Progenitor cell of endocrine pancreas (in vitro differentiated cells): ENCODE results near the gene PHOSPHO2. TPM values are rescaled to one million over a fixed set of nuclear protein-coding genes. Genes with fewer than 3 reads are reported as not detected.

ENCODE experiments used
- DNase-seq: peaks from one replicate; pipeline ENCODE4 v3.0.0; 2021; ENCODE audit warnings: low spot score; ENCODE audit not compliant: unreplicated experiment
- H3K27ac Mint-ChIP-seq: 2 replicates; pipeline ENCODE4 v1.8.0; 2021; ENCODE audit warnings: mild to moderate bottlenecking, moderate library complexity, mixed read lengths
- H3K27me3 Mint-ChIP-seq: 2 replicates; pipeline ENCODE4 v1.8.0; 2021; ENCODE audit warnings: mixed read lengths
- H3K36me3 Mint-ChIP-seq: 2 replicates; pipeline ENCODE4 v1.8.0; 2022; ENCODE audit warnings: mixed read lengths; ENCODE audit not compliant: insufficient read depth
- H3K4me1 Mint-ChIP-seq: 2 replicates; pipeline ENCODE4 v1.8.0; 2021; ENCODE audit warnings: low read depth, mixed read lengths
- H3K4me3 Mint-ChIP-seq: 2 replicates; pipeline ENCODE4 v1.8.0; 2021; ENCODE audit warnings: low read depth, mild to moderate bottlenecking, moderate library complexity, mixed read lengths
- H3K9me3 Mint-ChIP-seq: 2 replicates; pipeline ENCODE4 v1.8.0; 2021; ENCODE audit warnings: low read depth, mixed read lengths
- total RNA-seq: library from RNA; stranded (reverse); gene quantifications from 2 replicates; pipeline ENCODE4 v1.2.1, GENCODE V29; 2021
- TF ChIP-seq, protein P1 (sequence below): fragments of 200-600 bp; sonication (generic); IDR thresholded peaks from one replicate; pipeline ENCODE4 v1.5.0; 2021; ENCODE audit warnings: antibody characterized with exemption, mild to moderate bottlenecking; ENCODE audit not compliant: unreplicated experiment

Gene PHOSPHO2
- total RNA-seq, 1 donor from 2014 or later: 17.3 TPM

DNA sequence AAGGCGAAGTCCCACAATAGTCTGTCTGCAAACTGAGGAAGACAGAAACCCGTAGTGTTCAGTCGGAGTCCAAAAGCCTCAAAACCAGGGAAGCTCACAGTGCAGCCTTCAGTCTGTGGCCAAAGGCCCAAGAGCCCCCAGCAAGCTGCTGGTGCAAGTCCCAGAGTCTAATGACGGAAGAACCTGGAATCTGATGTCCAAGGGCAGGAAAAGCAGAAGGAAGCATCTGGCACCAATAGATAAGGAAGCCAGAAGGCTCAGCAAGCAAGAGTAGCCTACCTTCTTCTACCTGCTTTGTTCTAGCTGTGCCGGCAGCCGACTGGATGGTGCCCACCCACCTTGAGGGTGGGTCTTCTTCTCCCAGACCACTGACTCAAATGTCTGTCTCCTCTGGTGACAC is 21.9 kb upstream of the PHOSPHO2 start:
- DNase-seq: no peak
- H3K27ac Mint-ChIP-seq: no peak overlapping the region
- H3K36me3 Mint-ChIP-seq: no peaks in the 10 kb centered on the region
- H3K9me3 Mint-ChIP-seq: no peaks in the 10 kb centered on the region
- H3K4me1 Mint-ChIP-seq: peaks cover 6% of the 10 kb centered on the region
- H3K4me3 Mint-ChIP-seq: no peak overlapping the region
- TF ChIP-seq, protein P1, sequence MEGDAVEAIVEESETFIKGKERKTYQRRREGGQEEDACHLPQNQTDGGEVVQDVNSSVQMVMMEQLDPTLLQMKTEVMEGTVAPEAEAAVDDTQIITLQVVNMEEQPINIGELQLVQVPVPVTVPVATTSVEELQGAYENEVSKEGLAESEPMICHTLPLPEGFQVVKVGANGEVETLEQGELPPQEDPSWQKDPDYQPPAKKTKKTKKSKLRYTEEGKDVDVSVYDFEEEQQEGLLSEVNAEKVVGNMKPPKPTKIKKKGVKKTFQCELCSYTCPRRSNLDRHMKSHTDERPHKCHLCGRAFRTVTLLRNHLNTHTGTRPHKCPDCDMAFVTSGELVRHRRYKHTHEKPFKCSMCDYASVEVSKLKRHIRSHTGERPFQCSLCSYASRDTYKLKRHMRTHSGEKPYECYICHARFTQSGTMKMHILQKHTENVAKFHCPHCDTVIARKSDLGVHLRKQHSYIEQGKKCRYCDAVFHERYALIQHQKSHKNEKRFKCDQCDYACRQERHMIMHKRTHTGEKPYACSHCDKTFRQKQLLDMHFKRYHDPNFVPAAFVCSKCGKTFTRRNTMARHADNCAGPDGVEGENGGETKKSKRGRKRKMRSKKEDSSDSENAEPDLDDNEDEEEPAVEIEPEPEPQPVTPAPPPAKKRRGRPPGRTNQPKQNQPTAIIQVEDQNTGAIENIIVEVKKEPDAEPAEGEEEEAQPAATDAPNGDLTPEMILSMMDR: no peak
- no peaks in the 10 kb centered on the region for H3K27me3 Mint-ChIP-seq

DNA sequence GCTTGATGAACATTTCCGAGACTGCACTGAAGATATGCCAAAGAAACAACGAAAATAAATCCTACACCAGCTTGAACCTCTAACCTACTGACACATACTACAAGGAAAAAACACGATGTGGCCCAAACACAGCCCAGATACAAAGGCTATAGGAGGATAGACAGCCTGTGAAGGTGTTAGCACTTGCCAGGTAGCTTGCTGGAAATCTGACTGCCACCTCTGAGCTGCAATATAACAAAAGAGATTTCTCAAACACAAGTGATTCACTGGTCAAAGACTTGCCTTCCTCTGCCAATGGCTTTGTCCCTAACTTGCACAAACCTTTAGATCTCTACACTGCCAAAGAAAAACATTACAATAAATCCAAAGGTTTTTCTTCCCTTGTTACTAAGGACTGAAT is 21.2 kb upstream of the PHOSPHO2 start:
- H3K27me3 Mint-ChIP-seq: no peaks in the 10 kb centered on the region
- TF ChIP-seq, protein P1: no peak
- no peak for DNase-seq
- no peak overlapping the region for H3K4me3 Mint-ChIP-seq
- no peaks in the 10 kb centered on the region for H3K9me3 Mint-ChIP-seq
- H3K36me3 Mint-ChIP-seq: no peaks in the 10 kb centered on the region
- peaks cover 4% of the 10 kb centered on the region for H3K4me1 Mint-ChIP-seq
- no peak overlapping the region for H3K27ac Mint-ChIP-seq

DNA sequence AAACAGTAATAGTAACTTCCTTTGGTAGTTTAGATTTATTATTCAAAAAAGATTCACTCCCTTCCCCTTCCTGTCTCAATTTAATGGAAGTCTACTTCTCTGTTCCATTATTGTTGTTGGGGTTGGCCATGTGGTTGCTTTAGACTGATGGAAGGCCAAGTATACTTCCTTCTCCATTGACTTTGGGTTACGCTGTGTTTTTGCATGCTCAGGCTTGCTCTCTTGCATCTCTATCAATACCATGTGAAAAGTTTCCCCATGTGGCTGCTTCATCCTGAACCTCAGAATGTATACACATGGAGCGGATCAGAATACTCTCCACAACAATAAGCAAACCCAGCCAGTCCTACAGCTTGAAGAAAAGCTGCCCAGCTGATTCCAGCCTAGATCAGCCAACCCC is 20.3 kb upstream of the PHOSPHO2 start:
- TF ChIP-seq, protein P1: no peak
- no peak for DNase-seq
- Mint-ChIP-seq H3K27me3 (no peaks in the 10 kb centered on the region), H3K4me1 (no peaks in the 10 kb centered on the region), H3K9me3 (no peaks in the 10 kb centered on the region), H3K27ac (no peak overlapping the region), H3K4me3 (no peak overlapping the region), H3K36me3 (no peaks in the 10 kb centered on the region)

DNA sequence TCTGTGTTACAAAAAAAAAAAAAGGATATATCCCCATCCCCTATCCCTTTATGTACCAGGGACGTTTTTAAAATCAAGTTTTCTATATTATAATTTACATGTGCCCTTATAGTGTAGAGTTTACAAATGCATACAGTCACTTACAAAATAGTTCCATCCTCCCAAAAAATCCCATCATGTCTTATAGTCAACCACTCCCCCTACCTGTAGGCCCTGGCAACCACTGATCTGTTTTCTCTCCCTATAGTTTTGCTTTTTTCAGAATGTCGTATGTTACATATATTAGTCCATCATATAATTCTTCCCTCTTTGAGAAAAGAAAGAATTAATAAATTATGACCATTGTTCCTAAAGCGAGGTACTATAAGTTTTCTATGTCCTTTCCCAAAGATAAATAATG is 17.9 kb upstream of the PHOSPHO2 start:
- Mint-ChIP-seq H3K27me3 (no peaks in the 10 kb centered on the region), H3K4me3 (no peak overlapping the region), H3K27ac (no peak overlapping the region), H3K4me1 (no peaks in the 10 kb centered on the region), H3K9me3 (peaks cover 3% of the 10 kb centered on the region), H3K36me3 (peaks cover 2% of the 10 kb centered on the region)
- TF ChIP-seq, protein P1: peak; percentile 17
- no peak for DNase-seq

DNA sequence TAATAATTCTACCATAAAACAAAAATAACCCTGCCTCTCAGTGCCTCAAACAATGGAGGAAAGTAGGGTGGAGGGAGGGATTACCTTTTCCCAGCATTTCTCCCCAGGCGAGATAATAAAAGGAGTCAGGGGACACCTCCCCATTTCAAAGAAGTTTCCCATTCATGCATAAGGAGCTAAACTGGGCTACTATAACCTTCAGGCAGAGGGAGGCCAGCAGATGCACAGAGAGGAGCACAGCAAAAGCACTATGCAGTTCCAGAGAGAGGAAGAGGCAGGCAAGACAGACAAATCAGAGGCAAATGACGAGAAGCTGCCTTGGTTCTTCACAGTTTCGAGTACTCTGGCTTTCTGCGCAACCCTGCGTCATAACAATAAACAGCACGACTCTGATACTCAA is 17.4 kb upstream of the PHOSPHO2 start:
- H3K27me3 Mint-ChIP-seq: no peaks in the 10 kb centered on the region
- no peak overlapping the region for H3K27ac Mint-ChIP-seq
- TF ChIP-seq, protein P1: no peak
- H3K4me1 Mint-ChIP-seq: no peaks in the 10 kb centered on the region
- DNase-seq: no peak
- no peak overlapping the region for H3K4me3 Mint-ChIP-seq
- H3K9me3 Mint-ChIP-seq: peaks cover 3% of the 10 kb centered on the region
- H3K36me3 Mint-ChIP-seq: peaks cover 2% of the 10 kb centered on the region
